Endothelial cell of umbilical vein (primary cell): ENCODE measurements around the gene PRKG1. TPM values are rescaled to one million over a fixed set of nuclear protein-coding genes. Genes with fewer than 3 reads are reported as not detected.

Experiments used
- BruUV-seq: library from RNA; stranded (reverse); fragments of 400-500 nt; replicated peaks from 2 replicates; lab custom pipeline; 2021; lab: Mats Ljungman, UMichigan
- CTCF ChIA-PET: fragments of 300-600, 350-600 bp; sonication (Branson Sonifier 250); formaldehyde crosslinking; loops from one replicate; lab custom pipeline; 2021; ENCODE audit warnings: antibody characterized with exemption, inconsistent platforms; lab: Charles Lee
- POLR2A ChIA-PET: fragments of 300-600, 350-600 bp; sonication (Branson Sonifier 250); formaldehyde crosslinking; loops from one replicate; lab custom pipeline; 2021; ENCODE audit warnings: antibody characterized with exemption, inconsistent platforms; lab: Charles Lee
- DNase-seq: peaks from one replicate; pipeline ENCODE4 v3.0.0-alpha.2; 2011; ENCODE audit warnings: low read depth, low spot score
- FAIRE-seq: peaks from 2 replicates; lab custom pipeline; 2011; peaks lifted over from hg19 to GRCh38; lab: Jason Lieb, UNC
- H2AFZ ChIP-seq: 2 replicates; pipeline ENCODE4 v1.6.0; 2012; ENCODE audit warnings: low read depth, low read length, control low read depth, inconsistent platforms
- H3K27ac ChIP-seq: 2 replicates; pipeline ENCODE4 v1.5.1; 2011; ENCODE audit warnings: low read depth, mild to moderate bottlenecking, control low read depth, low read length, moderate library complexity; ENCODE audit not compliant: insufficient read depth
- H3K27me3 ChIP-seq, 2 experiments: 2 replicates each; pipeline versions ENCODE4 v1.6.0 to v1.6.1; 2011; ENCODE audit warnings: low read length in 2 of 2, mixed read lengths in 1 of 2; ENCODE audit not compliant: control insufficient read depth in 2 of 2, insufficient read depth in 2 of 2
- H3K36me3 ChIP-seq, 2 experiments: 2 replicates in 1 of 2; 3 replicates in 1 of 2; pipeline ENCODE4 v1.5.1; 2011; ENCODE audit warnings: low read length in 2 of 2, mild to moderate bottlenecking in 1 of 2, moderate library complexity in 1 of 2; ENCODE audit not compliant: control insufficient read depth in 2 of 2, insufficient read depth in 2 of 2; ENCODE audit errors: extremely low read depth in 1 of 2
- H3K4me1 ChIP-seq: 3 replicates; pipeline ENCODE4 v1.5.1; 2011; ENCODE audit warnings: mild to moderate bottlenecking, low read length; ENCODE audit not compliant: control insufficient read depth, insufficient read depth; ENCODE audit errors: extremely low read depth
- H3K4me2 ChIP-seq: 2 replicates; pipeline ENCODE4 v1.6.1; 2011; ENCODE audit warnings: low read length, control low read depth, mixed read lengths; ENCODE audit not compliant: insufficient read depth
- H3K4me3 ChIP-seq, 3 experiments: fragments of 200-600 bp in 1 of 3; sonication (generic), shearing (Covaris generic) in 1 of 3; replicated peaks in 1 of 3; 2 replicates each; pipeline ENCODE4 v1.5.1; 2011 to 2016; ENCODE audit warnings: control low read depth in 3 of 3, low read length in 3 of 3, mild to moderate bottlenecking in 2 of 3, inconsistent platforms in 1 of 3, low read depth in 1 of 3, moderate library complexity in 1 of 3; ENCODE audit not compliant: insufficient read depth in 1 of 3
- H3K79me2 ChIP-seq: 2 replicates; pipeline ENCODE4 v1.6.0; 2012; ENCODE audit warnings: low read length, inconsistent platforms; ENCODE audit not compliant: control insufficient read depth, insufficient read depth
- H3K9ac ChIP-seq: replicated peaks from 2 replicates; pipeline ENCODE3; 2011; ENCODE audit warnings: low read length, control low read depth; ENCODE audit not compliant: insufficient read depth; ENCODE audit errors: extremely low read depth
- H3K9me1 ChIP-seq: replicated peaks from 3 replicates; pipeline ENCODE4 v1.6.0; 2011; ENCODE audit warnings: mild to moderate bottlenecking, low read length; ENCODE audit not compliant: control insufficient read depth, insufficient read depth; ENCODE audit errors: extremely low read depth
- H3K9me3 ChIP-seq: replicated peaks from 2 replicates; pipeline ENCODE4 v1.5.1; 2012; ENCODE audit warnings: low read length, inconsistent platforms; ENCODE audit not compliant: control insufficient read depth, insufficient read depth
- H4K20me1 ChIP-seq: replicated peaks from 2 replicates; pipeline ENCODE3; 2011; ENCODE audit warnings: mild to moderate bottlenecking, low read length; ENCODE audit not compliant: control insufficient read depth, insufficient read depth; ENCODE audit errors: extremely low read depth
- CTCF ChIP-seq, 2 donors: IDR thresholded peaks; 1 replicate in 1 of 2; 2 replicates in 1 of 2; pipeline ENCODE4 v1.5.1; 2011; ENCODE audit warnings: low read length in 2 of 2, mild to moderate bottlenecking in 2 of 2, moderate library complexity in 2 of 2, control low read depth in 1 of 2, inconsistent platforms in 1 of 2, low read depth in 1 of 2; ENCODE audit not compliant: insufficient read depth in 1 of 2; ENCODE audit errors: extremely low read depth in 1 of 2
- EZH2 ChIP-seq: IDR thresholded peaks from 2 replicates; pipeline ENCODE4 v1.6.1; 2012; ENCODE audit warnings: borderline replicate concordance, low read depth, mild to moderate bottlenecking, moderate library complexity, low read length, inconsistent platforms; ENCODE audit not compliant: severe bottlenecking
- FOS ChIP-seq: IDR thresholded peaks from 2 replicates; pipeline ENCODE4 v1.6.1; 2011; ENCODE audit warnings: mild to moderate bottlenecking, low read length, moderate library complexity, borderline replicate concordance; ENCODE audit not compliant: insufficient read depth
- GATA2 ChIP-seq: IDR thresholded peaks from 2 replicates; pipeline ENCODE4 v1.7.0; 2011; ENCODE audit warnings: low read depth, mild to moderate bottlenecking, moderate library complexity, mixed read lengths, low read length; ENCODE audit not compliant: insufficient read length, insufficient read depth
- JUN ChIP-seq: IDR thresholded peaks from 2 replicates; pipeline ENCODE4 v1.6.1; 2011; ENCODE audit warnings: borderline replicate concordance, low read depth; ENCODE audit not compliant: insufficient read length, insufficient read depth
- MYC ChIP-seq: IDR thresholded peaks from one replicate; pipeline ENCODE4 v1.6.1; 2011; ENCODE audit warnings: mild to moderate bottlenecking, low read depth, low read length
- POLR2A ChIP-seq: IDR thresholded peaks from 2 replicates; pipeline ENCODE4 v1.6.1; 2012; ENCODE audit warnings: low read depth, mild to moderate bottlenecking, control low read depth, low read length
- POLR2AphosphoS5 ChIP-seq: IDR thresholded peaks from 2 replicates; pipeline ENCODE4 v1.6.1; 2012; ENCODE audit warnings: low read depth, mild to moderate bottlenecking, control low read depth, low read length, moderate library complexity; ENCODE audit not compliant: insufficient read depth
- dilution Hi-C: fragments of 300-500 bp; cut with MboI; formaldehyde crosslinking; loops from one replicate; pipeline ENCODE4 v1.15.0; 2019; ENCODE audit warnings: low sequenced_read_pairs; ENCODE audit not compliant: extremely low pct_ligation_motif_present
- intact Hi-C: fragments of 100-400 bp; cut with micrococcal nuclease; formaldehyde crosslinking; loops from one replicate; pipeline ENCODE4 v1.10.0; 2022
- polyA plus RNA-seq, 4 experiments: library from polyadenylated mRNA; depleted of rRNA in 3 of 4; stranded (reverse) in 3 of 4; unstranded in 1 of 4; fragments of >200 nt; gene quantifications; 2 replicates each; pipeline versions ENCODE4 v1.2.1 to v1.2.3, GENCODE V29; 2011 to 2012; ENCODE audit warnings: missing spikeins in 1 of 4
- total RNA-seq: library from RNA; stranded (reverse); gene quantifications from 2 replicates; pipeline ENCODE4 v1.2.3, GENCODE V29; 2021
- TF ChIP-seq, protein P1 (sequence below): IDR thresholded peaks from 2 replicates; pipeline ENCODE4 v1.6.1; 2011; ENCODE audit not compliant: insufficient read depth, insufficient read length

PRKG1 gene
- total and polyA plus RNA-seq, 2 donors (not counting 3 experiments of a cell fraction or from before 2014, with no cell fraction given): 0.01 to 0.18 TPM

GRCh38 chr10:51928162-51928561 is 853.9 kb downstream of the PRKG1 start:
- dilution Hi-C loops: no loop called here
- Histone ChIP-seq H3K9ac (no peak overlapping the region), H3K9me1 (no peaks in the 10 kb centered on the region), H3K4me2 (no peak overlapping the region), H3K4me3 (no peak overlapping the region), H3K27me3 (no peaks in the 10 kb centered on the region), H3K4me1 (no peaks in the 10 kb centered on the region), H4K20me1 (no peaks in the 10 kb centered on the region), H3K9me3 (no peaks in the 10 kb centered on the region), H3K27ac (no peak overlapping the region), H3K79me2 (no peaks in the 10 kb centered on the region), H3K36me3 (no peaks in the 10 kb centered on the region), H2AFZ (no peak overlapping the region)
- BruUV-seq: no TSS peak
- TF ChIP-seq POLR2A (no peak), MYC (no peak), FOS (no peak), JUN (no peak), CTCF (IDR thresholded peaks at IDR 0.05; ENCODE audit: extremely low read depth in 1 of 2, insufficient read depth in 1 of 2, low read depth in 1 of 2, low read length in 2 of 2) (no peak), POLR2AphosphoS5 (no peak), GATA2 (no peak), EZH2 (no peak)
- TF ChIP-seq, protein P1, sequence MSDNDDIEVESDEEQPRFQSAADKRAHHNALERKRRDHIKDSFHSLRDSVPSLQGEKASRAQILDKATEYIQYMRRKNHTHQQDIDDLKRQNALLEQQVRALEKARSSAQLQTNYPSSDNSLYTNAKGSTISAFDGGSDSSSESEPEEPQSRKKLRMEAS: no peak
- ChIA-PET POLR2A (no interaction called here), CTCF (interaction anchor here (0.8 kb wide), 1 partner anchor 10 kb away, joined by 3 read pairs; no protein-coding TSS in a partner anchor)
- no peak for DNase-seq
- FAIRE-seq: no peak
- intact Hi-C loops: no loop called here
